Measurements from ENCODE around the gene CCBE1.

DNA sequence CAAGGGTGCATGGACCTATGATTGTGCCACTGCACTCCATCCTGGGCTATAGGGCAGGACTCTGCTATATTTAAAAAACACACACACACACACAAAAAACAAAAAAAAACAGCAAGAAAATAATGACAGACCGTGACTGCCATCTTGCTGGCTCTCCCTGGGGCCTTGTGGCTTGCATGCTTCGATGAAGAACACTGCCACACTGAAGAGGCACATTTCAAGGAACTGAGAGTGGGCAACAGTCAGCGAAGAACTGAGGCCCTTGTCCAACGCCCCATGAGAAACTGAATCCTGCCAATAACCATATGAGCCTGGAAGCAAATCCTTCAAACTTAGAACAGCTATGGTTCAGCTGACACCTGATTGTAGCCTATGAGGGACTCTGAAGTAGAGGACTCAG is 158.1 kb downstream of the CCBE1 start:
- TF ChIP-seq, protein P1, sequence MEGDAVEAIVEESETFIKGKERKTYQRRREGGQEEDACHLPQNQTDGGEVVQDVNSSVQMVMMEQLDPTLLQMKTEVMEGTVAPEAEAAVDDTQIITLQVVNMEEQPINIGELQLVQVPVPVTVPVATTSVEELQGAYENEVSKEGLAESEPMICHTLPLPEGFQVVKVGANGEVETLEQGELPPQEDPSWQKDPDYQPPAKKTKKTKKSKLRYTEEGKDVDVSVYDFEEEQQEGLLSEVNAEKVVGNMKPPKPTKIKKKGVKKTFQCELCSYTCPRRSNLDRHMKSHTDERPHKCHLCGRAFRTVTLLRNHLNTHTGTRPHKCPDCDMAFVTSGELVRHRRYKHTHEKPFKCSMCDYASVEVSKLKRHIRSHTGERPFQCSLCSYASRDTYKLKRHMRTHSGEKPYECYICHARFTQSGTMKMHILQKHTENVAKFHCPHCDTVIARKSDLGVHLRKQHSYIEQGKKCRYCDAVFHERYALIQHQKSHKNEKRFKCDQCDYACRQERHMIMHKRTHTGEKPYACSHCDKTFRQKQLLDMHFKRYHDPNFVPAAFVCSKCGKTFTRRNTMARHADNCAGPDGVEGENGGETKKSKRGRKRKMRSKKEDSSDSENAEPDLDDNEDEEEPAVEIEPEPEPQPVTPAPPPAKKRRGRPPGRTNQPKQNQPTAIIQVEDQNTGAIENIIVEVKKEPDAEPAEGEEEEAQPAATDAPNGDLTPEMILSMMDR (conservative IDR thresholded peaks at IDR 0.05; ENCODE audit: low read depth, low read length) = no peak
- no peak for TF ChIP-seq MAZ (IDR thresholded peaks at IDR 0.05; ENCODE audit: borderline replicate concordance, low read depth, low read length)
- TF ChIP-seq SMC3 (IDR thresholded peaks at IDR 0.05; ENCODE audit: low read depth, low read length) = no peak
- TF ChIP-seq RCOR1 (IDR thresholded peaks at IDR 0.05; ENCODE audit: insufficient replicate concordance, low read length) = no peak
- no peak for TF ChIP-seq POLR2A (IDR thresholded peaks at IDR 0.05; ENCODE audit: low read depth, low read length)
- no peak for TF ChIP-seq RFX5 (IDR thresholded peaks at IDR 0.05; ENCODE audit: low read depth, low read length)
- TF ChIP-seq CEBPB (IDR thresholded peaks at IDR 0.05; ENCODE audit: low read depth, low read length) = no peak
- TF ChIP-seq, protein P2, sequence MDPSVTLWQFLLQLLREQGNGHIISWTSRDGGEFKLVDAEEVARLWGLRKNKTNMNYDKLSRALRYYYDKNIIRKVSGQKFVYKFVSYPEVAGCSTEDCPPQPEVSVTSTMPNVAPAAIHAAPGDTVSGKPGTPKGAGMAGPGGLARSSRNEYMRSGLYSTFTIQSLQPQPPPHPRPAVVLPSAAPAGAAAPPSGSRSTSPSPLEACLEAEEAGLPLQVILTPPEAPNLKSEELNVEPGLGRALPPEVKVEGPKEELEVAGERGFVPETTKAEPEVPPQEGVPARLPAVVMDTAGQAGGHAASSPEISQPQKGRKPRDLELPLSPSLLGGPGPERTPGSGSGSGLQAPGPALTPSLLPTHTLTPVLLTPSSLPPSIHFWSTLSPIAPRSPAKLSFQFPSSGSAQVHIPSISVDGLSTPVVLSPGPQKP (IDR thresholded peaks at IDR 0.05; ENCODE audit: borderline replicate concordance, low read depth, low read length) = no peak
- TF ChIP-seq MXI1 (IDR thresholded peaks at IDR 0.05; ENCODE audit: borderline replicate concordance, low read depth, low read length) = no peak

Data from IMR-90 (cell line).